Measurements from ENCODE around the gene TLE4. TPM values are rescaled to one million over a fixed set of nuclear protein-coding genes. Genes with fewer than 3 reads are reported as not detected.

TLE4 gene
- total and polyA plus RNA-seq, 2 donors (not counting 1 experiment from before 2014, with no cell fraction given) = 34.7 to 57.3 TPM

DNA sequence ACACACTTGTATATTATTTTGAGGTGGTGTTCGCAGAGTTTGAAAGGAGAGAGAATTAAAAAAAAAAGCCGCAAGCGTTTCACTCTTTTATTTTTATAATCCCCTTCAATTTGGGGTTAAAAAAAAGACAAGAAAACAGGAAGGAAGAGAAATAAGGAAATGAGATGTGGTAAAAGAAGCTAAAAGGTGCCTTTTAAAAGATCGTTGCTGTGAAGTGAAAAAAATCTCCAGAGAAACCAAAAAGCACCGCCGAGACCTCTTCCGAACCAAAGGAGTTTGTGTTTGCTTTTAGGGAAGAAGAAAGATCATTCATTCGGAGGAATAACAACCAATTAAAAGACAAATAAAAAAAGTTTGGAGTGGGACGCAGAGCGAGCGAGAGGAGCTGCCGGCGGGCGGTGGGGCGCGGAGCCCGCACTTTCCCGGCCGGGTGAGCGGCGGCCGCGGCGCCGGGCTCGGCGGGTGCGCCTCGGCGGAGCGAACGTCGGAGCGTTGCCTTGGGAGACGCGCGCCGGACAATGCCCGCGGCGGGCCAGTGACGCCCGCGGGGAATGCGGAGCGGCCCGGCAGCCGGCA is 355 bp downstream of the TLE4 start:
- H2AFZ ChIP-seq (ENCODE audit: insufficient read depth, low read depth, low read length, poor library complexity, severe bottlenecking) = peak overlapping the region; percentile 47
- intact Hi-C loops (cut with micrococcal nuclease) = loop anchor here (5.0 to 10.0 kb wide), 4 partner anchors 313 to 1335 kb away; partner anchors contain the start of genes CEP78 and PSAT1
- peaks cover 16% of the 10 kb centered on the region for H3K79me2 ChIP-seq (ENCODE audit: control insufficient read depth, insufficient read depth, low read length)
- Mint-ChIP-seq H3K27ac (no peak overlapping the region), H3K27me3 (peaks cover 8% of the 10 kb centered on the region), H3K4me3 (peak overlapping the region; percentile 83), H3K9me3 (ENCODE audit: insufficient read depth) (no peaks in the 10 kb centered on the region), H3K4me1 (peaks cover 43% of the 10 kb centered on the region)
- peaks cover 23 to 25% of the 10 kb centered on the region in 2 donors for H3K4me1 ChIP-seq (ENCODE audit: control insufficient read depth in 2 of 2, insufficient read depth in 2 of 2, low read length in 2 of 2)
- H3K4me2 ChIP-seq (replicated peaks; ENCODE audit: low read depth, low read length, poor library complexity, severe bottlenecking) = peak overlapping the region; percentile 72
- WGBS (ENCODE audit: insufficient coverage) = under 1% methylated on average over 41 of the region's 48 CpGs
- TF ChIP-seq EZH2 (IDR thresholded peaks at IDR 0.05; ENCODE audit: borderline replicate concordance, insufficient read depth, low read depth, low read length, poor library complexity, severe bottlenecking) = no peak
- TF ChIP-seq, protein P1, sequence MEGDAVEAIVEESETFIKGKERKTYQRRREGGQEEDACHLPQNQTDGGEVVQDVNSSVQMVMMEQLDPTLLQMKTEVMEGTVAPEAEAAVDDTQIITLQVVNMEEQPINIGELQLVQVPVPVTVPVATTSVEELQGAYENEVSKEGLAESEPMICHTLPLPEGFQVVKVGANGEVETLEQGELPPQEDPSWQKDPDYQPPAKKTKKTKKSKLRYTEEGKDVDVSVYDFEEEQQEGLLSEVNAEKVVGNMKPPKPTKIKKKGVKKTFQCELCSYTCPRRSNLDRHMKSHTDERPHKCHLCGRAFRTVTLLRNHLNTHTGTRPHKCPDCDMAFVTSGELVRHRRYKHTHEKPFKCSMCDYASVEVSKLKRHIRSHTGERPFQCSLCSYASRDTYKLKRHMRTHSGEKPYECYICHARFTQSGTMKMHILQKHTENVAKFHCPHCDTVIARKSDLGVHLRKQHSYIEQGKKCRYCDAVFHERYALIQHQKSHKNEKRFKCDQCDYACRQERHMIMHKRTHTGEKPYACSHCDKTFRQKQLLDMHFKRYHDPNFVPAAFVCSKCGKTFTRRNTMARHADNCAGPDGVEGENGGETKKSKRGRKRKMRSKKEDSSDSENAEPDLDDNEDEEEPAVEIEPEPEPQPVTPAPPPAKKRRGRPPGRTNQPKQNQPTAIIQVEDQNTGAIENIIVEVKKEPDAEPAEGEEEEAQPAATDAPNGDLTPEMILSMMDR (IDR thresholded peaks at IDR 0.05) = no peak
- no peaks in the 10 kb centered on the region for H4K20me1 ChIP-seq (ENCODE audit: control insufficient read depth, insufficient read depth, low read length, poor library complexity, severe bottlenecking)
- peak overlapping the region; percentile 80 to 91 for H3K27ac ChIP-seq (ENCODE audit: low read length in 2 of 2)
- peaks cover 0 to 10% (median 5%) of the 10 kb centered on the region in 4 experiments for H3K27me3 ChIP-seq (replicated peaks in 1 of 4; ENCODE audit: control extremely low read depth in 1 of 4, control insufficient read depth in 3 of 4, insufficient read depth in 4 of 4, low read length in 3 of 4)
- CTCF ChIA-PET = interaction anchor here (0.7 to 1.4 kb wide), 4 partner anchors 11 to 215 kb away, joined by 3 read pairs; no protein-coding TSS in a partner anchor
- peak overlapping the region; percentile 68 to 95 (median 91) for H3K4me3 ChIP-seq (ENCODE audit: control extremely low read depth in 1 of 5, extremely low read depth in 1 of 5, insufficient read depth in 1 of 5, low read depth in 2 of 5, low read length in 4 of 5)
- DNase-seq (no peak), ATAC-seq (ENCODE audit: low read depth) (no peak)
- H3K9ac ChIP-seq (ENCODE audit: low read length) = peak overlapping the region; percentile 89
- H3K9me3 ChIP-seq (ENCODE audit: control extremely low read depth in 1 of 3, control insufficient read depth in 2 of 3, insufficient read depth in 1 of 3, low read length in 2 of 3) = peaks cover 0 to 3% (median 3%) of the 10 kb centered on the region in 3 donors
- H3K36me3 ChIP-seq (replicated peaks in 1 of 2; ENCODE audit: control extremely low read depth in 1 of 2, control insufficient read depth in 1 of 2, extremely low read depth in 1 of 2, insufficient read depth in 2 of 2, low read length in 1 of 2) = no peaks in the 10 kb centered on the region
- POLR2A ChIA-PET = interaction anchor here (0.8 to 1.4 kb wide), 4 partner anchors 10 to 240 kb away, joined by 3 to 8 read pairs (median 6); no protein-coding TSS in a partner anchor

Data from B cell (primary cell).